CD4-positive, alpha-beta T cell treated with Interleukin-1 beta for 1 hour (primary cell): ENCODE measurements around the gene SPAG4.

ENCODE experiments used
- DNase-seq, 2 donors: peaks; one replicate each; pipeline ENCODE4 v3.0.0-alpha.2; 2020 to 2022

The SPAG4 gene, protein sequence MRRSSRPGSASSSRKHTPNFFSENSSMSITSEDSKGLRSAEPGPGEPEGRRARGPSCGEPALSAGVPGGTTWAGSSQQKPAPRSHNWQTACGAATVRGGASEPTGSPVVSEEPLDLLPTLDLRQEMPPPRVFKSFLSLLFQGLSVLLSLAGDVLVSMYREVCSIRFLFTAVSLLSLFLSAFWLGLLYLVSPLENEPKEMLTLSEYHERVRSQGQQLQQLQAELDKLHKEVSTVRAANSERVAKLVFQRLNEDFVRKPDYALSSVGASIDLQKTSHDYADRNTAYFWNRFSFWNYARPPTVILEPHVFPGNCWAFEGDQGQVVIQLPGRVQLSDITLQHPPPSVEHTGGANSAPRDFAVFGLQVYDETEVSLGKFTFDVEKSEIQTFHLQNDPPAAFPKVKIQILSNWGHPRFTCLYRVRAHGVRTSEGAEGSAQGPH

DNA sequence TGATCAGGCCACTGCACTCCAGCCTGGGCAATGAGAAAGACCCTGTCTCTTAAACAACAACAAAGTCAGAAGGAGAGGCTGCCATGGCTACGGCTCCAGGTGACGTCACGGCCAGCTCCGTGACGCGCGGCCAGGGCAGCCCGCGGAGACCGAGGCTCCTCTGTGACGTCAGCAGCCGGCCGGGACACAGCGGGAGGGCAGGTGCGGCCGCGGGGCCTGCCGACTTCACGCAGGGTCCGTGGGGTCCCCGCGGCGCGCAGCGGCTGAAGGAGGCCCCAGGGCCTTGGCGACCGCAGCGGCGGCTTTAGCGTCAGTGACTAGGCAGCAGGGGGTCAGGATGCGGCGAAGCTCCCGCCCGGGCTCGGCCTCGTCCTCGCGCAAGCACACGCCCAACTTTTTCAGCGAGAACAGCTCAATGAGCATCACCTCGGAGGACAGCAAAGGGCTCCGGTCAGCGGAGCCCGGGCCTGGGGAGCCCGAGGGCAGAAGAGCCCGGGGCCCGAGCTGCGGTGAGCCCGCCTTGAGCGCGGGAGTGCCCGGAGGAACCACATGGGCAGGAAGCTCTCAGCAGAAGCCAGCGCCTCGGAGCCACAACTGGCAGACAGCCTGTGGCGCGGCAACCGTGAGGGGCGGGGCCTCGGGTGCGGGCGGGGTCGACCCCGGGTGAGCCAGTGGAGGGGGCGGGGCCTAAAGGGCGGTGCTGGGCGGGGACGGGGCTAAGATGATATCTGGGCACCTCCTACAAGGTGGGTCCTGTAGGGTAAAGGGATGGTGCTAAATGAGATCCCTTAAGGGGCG, at the start of gene SPAG4:
Gene SPAG4, plus strand, starts transcription at position 163 of the 798 bp plus-strand sequence. Its CDS starts 175 bp downstream, at position 338.
- DNase-seq: peak; percentile 100

DNA sequence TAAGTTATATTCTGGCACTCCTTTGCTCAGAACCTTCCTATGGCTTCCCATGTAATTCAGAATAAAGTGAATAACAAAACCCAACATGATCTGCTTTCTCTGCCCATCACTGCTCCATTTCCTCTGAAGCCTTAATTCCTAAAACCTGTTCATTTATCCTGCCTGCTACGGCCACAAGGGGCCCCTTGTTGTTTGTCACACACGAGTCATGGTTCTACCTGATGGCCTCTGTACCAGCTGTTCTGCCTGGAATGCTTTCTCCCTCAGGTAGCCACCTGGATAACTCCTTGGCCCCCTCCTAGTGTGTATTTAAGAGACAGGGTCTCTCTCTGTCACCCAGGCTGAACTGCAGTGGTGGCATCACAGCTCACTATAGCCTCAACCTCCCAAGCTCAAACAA, 47.0 kb upstream of the SPAG4 start:
- no peak for DNase-seq

DNA sequence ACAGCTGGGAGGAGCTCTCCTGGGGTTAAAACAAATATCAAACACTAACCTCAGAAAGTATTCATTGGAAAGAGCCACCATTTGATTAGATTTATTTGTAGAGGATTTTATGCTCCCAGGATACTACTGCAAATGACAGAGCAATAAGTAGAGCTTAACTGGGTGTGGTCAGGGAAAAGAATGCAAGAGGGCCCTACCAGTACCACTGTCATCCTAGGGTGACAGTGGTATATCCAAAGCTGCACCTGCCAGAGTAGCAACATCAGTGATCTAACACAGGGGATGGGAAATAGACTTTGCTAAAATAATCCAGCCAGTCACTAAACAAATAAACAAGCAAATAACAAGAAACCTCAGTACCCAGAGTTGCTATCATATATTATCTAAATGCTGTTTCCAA, 44.1 kb upstream of the SPAG4 start:
- DNase-seq: no peak

DNA sequence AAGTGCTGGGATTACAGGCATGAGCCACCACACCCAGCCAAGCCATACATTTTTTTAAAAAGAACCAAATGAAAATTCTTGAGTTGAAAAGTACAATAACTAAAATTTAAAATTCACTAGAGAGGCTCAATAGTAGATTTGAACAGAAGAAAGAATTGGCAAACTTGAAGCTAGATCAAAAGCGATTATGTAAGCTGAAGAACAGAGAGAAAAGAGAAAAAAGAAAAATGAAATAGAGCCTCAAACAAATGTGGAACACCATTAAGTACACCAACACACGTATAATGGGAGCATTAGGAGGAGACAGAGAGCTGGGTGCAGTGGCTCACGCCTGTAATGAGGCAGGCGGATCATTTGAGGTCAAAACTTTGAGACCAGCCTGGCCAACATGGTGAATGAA, 42.8 kb upstream of the SPAG4 start:
- no peak for DNase-seq

DNA sequence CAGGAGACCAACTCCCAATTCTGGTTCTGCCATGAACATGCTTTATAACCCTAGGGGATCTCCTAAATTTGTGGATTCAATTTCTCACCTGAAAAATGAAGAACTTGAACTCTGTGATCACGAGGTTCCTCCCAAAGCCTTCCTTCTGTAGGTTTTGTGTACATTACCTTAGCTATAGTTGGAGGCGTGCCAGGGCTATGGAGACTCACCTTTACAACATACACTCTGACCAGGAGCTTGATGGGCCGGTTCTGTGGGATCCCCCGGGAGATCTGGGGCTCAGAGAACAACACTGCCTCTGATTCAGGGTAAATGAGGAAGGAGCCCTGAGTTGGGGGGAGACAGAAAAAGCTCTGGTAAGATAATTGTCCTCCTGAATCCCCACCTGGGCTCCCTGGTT, 39.7 kb upstream of the SPAG4 start:
- DNase-seq: no peak

DNA sequence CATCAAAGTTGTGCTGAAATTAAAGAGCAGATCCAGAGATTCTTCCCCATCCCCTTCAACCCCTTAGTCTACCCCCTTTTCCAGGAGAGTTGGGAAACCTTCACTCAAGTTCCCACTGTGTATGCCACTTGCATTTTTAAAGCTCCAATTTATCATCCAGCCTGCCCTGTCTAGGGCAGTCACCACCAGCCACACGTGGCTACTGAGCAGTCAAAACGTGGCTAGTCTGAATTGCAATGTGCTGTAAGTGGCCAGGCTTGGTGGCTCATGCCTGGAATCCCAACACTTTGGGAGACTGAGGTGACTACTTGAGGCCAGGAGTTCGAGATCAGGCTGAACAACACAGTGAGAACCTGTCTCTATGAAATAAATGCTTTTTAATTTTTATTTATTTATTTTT, 38.8 kb upstream of the SPAG4 start:
- no peak for DNase-seq

DNA sequence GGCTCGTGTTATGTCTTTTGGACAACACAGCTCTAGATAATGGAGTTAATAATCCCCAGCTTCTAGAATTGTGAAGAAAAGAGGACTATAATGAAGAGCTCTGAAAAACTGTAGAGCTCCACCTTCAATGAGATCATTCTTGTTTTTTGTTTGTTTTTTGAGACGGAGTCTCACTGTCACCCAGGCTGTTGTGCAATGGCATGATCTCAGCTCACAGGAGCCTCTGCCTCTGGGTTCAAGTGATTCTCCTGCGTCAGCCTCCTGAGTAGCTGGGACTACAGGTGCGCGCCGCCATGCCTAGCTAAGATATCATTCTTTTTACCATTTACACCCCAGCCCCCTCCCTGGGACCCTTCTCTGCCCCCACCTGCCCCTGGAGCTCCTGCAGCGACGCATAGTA, 37.2 kb upstream of the SPAG4 start:
- DNase-seq: no peak

DNA sequence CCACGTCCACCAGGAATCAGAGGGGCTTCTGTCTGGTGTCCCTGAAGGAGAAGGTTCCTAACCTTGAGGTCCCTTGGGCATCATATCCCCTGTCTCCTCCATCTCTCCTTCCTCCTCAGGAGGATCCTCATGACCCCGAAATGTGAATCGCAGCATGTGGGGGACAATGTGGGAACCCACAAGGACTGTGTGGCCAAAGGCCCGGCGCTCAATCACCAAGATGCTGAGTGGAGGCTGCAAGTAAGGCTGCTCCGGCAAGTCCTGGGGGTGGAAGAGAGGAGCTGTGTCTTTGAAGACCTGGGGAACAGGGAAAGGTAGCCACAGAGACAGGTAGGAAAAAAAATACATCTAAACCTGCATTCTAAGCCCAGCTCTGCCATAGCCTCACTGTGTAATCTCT, 36.4 kb upstream of the SPAG4 start:
- DNase-seq: no peak

DNA sequence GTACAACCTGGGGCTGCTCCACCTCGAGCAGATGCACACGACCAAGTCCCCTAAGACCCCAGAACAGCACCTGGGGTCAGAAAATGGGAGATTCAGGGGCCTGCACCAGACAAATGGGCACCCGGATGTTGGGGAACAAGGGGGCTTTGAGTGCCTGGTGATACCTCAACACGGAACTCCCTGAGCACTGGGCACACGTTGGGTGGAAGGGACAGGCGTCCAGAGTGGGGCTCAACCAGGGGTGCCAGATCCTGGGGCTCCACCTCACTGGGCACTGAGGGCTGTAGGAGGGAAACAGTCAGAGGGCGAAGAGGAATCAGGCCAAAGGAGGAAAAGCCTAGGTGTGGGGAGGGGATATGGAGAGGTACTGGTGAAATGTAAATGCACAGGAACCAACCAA, 33.5 kb upstream of the SPAG4 start:
- DNase-seq: no peak

DNA sequence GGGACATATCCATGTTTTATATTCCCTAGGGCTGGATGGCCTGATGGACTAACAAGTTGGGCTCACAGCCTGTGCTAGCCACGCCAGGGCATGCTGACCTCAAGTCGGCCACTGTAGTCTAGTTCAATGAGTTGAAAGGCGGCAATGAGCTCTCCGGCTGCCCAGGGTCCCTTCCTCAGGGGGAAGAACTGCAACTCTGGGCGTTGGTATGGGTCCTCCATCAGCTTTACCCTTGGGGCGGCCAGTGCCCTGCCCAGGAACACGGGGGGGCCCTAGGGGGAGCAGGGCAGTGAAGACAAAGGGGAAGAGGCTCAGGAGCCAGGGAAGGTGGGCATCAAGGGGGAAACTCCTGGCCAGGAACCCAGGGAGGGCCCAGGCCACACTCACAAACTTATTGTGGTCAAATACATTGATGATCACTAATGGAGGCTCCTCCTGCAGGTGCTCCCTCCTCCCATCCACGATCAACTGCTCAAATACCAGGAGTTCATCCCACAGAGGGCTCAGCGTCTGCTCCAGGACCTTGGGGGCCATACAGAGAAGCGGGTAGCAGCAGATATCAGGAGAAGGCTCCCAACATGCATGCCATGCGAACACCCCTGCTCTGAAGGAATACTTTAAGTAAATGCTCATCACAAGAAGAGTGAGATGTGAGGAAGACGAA, 32.8 kb upstream of the SPAG4 start:
- no peak for DNase-seq

DNA sequence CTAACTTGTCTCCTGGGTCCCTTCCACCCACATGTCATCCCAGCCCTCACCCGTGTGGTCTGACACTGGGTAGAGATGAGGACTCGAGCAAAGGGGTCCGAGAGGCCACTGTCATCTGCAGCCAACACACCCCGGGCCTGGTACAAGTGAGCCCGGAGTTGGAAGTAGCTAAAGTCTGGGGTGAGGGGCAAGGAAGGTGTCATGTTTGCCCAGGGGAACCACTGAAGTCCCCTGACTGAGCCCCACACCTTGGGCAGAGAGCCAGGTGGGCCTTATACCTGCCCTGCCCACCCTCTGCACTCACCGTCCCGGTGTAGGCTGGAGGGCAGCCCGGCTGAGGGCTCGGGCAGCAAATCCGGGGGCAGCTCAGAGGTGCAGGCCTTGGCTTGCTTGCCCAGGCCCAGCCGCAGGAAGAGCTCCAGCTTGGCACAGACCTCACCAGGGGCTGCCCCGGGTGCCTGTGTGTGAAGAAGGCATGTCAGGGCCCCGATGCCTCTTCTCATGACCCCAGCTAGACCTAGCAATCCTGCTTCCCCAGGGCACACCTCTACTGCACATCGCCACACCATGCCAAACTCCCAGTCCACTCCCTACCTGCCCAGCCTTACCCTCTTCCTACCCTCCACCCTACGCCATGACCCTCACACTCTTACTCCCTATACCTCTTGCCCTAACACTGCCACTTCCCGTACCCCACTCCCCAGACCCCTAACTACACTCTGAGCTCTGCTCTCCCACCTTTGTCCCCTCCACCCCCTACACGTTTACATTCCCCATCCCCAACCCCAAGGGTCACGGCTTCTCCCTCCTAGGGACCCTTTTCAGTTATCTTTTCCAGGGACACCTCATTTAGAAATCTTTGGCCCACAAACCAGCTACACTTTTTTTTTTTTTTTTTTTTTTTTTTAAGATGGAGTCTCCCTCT, 31.7 kb upstream of the SPAG4 start:
- no peak for DNase-seq

DNA sequence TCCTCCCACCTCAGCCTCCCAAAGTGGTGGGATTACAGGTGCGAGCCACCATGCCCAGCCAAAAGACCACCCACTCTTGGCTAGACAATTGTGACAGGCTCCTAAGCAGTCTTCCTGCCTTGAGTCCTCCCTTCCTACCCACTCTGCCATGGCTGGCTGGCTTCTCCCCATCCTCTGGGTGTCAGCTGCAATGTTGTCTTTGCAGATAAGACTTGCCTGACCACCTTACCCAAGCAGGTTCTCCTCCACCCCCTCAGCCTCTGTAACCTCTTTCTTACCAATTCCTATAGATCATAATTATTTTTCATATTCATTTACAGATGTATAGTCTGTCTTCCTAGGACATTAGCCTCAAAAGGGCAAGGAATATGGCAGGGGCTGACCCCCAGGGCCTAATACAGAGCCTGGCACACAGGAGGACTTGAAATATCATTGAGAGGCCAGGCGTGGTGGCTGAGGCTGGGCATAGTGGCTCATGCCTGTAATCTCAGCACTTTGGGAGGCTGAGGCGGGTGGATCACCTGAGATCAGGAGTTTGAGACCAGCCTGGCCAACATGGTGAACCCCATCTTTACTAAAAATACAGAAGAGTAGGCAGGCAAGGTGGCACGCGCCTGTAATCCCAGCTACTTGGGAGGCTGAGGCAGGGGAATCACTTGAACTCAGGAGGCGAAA, 28.7 kb upstream of the SPAG4 start:
- no peak for DNase-seq

DNA sequence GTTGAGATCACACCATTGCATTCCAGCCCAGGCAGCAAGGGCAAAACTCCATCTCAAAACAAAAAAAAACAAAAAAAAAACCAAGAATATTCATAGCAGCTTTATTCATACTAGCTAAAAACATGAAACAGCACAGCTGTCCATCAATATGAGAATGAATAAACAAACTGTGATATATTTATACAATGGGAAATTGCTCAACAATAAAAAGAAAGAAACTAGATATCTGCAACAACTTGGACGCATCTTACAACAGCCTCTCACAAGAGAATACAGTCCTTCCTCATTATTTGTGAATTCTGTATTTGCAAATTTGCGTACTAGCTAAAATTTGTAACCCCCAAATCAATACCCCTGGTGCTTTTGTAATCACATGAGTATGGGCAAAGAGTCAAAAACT, 28.2 kb upstream of the SPAG4 start:
- no peak for DNase-seq

DNA sequence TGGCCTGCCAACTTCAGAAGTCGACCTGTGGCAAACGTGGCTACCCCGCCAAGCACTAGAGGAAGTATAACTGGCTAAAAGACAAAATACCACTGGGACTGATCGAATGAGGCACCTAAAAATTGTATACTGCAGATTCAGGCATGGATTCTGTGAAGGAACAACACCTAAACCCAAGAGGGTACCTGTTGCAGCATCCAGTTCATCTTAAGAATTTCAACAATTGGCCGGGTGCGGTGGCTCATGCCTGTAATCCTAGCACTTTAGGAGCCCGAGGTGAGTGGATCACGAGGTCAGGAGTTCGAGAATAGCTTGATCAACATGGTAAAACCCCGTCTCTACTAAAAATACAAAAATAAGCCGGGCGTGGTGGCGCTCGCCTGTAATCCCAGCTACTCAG, 27.2 kb upstream of the SPAG4 start:
- no peak for DNase-seq

DNA sequence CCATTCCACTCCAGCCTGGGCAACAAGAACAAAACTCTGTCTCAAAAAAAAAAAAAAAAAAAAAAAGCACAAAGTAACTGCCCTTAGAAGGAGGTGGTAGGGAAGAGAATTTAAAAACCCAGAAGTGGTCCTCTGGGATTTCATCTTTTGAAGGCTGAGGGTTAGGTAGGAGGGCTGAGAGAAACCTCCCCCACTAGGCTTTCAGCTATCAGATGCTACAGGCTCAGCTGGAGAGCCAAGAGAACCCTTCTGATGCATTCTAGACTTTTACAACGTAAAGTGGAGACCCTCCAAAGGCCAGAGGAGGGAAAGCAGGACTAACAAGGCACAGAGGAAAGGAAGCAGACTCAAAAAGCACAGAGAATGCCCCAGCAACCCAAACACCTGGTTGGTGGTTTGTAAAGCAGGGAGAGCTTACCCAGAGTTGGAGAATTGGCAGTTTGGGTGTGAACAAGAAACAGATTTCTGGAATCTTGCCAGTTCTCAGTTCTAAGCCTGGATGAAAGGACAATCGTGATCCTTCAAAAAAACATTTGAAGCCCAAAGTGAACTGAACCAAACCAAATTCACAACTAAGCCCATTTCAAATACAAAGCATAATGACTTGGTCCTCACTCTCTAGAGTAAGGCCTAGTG, 23.2 kb upstream of the SPAG4 start:
- DNase-seq: no peak

DNA sequence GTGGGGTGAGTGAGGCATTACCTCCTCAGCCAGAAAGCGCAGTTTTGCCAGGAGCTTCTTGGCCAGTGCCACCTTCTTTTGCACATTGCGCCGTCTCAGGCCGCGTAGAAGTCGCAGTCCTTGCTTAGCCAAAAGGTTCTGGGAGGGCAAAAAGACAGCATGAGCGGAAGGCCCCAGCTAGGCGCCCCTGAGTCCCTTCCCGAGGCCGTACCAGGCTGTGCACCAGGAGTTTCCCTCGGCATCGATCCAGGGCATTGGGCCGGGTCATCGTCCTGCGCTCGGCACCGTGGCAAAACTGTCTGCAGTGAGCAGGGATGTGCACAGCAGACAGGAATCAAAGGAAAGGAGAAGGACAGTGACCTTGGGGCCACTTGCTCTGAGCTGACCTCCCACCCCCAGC, 20.2 kb upstream of the SPAG4 start:
- no peak for DNase-seq

DNA sequence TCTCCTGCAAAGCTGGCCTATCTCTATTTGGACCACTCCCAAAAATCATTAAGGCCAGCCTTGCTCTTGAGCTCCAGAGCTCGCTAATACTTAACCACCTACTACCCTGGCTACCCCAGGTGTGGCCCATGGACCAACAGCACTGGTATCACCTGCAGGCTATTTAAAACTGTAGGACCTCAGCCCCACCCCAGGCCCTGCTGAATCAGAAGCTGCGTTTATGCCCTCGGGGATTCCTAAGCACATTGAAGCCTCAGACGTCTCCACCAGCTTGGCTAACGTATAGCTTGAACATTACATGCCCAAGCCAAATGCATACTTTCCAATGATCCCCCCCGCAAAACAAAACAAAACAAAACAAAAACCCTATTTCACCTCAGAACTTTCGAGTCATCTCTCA, 19.7 kb upstream of the SPAG4 start:
- DNase-seq: no peak

DNA sequence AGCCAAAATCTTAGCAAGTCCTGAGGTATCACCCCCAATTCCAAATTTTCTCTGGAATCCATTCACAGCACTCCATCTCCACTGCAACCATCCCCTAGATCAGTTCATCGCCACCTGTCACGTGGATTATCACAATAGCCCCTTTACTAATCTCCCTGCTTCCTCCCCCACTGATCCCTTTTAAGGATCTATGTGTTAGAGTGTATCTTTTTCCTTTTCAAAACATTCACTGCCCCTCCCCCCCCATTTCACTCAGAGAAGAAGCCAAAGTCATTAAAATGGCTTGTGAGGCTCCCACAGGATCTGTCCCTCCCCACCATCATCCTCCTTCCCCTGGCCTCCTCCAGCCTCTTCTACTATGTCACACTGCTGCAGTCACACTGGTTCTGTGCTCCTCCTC, 18.4 kb upstream of the SPAG4 start:
- DNase-seq: no peak

DNA sequence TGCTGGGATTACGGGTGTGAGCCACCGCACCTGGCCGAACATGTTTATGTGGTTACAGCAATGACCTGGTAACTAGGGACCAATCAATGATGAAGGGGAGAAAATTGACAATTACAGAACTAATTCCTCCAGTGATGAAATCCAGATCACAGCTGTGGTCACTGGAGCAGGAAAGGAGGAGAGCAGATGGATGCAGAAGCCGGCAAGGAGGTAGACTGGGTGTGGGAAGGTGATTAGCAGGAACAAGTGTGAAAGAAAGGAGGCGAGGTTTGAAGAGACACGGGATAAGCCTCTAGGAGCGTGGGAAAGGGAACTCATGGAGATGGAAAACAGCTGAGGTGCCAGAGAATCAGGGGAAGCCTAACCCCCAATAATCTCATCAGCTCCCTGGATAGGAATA, 17.2 kb upstream of the SPAG4 start:
- no peak for DNase-seq

DNA sequence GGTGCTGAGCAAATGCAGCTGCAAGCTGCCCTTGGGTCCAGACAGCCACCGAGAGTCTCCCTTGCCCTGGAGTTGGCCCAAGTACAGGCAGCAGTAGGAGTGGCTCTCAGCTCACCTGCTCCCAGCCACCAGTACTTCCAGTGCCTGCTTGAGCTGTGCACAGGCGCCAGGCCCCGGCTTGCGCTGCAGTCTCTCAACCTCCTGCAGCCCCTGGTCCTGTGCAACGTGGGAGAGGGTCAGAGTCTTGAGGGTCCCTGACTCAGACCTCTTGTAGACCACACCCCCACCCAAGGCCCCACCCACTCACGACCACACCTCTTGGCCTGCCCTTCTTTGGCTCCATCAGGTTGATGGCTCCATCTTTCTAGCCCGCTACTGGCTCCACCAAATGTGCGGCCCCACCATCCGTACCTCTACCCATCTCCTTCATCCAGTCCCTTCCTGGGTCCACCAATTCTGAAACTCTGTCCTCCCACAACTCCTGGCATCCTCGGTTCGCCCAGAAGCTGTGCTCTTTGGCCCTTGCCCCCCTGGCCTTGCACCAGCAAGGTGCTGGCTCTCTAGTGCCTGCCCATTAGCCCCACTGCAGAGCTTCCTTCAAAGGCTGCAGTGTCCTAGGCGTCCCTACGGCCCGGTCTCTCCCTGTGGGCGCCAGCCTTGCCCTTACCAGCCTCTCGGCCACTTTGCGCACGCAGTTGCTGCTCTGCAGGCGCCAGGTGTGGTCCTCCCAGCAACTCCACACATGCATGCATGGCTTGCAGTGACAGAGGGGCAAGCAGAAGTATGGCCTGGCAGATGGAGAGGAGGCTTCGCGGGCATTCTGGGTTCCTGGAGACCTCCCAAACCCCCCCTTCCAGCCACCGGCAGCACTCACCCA, 16.5 kb upstream of the SPAG4 start:
- DNase-seq: no peak

DNA sequence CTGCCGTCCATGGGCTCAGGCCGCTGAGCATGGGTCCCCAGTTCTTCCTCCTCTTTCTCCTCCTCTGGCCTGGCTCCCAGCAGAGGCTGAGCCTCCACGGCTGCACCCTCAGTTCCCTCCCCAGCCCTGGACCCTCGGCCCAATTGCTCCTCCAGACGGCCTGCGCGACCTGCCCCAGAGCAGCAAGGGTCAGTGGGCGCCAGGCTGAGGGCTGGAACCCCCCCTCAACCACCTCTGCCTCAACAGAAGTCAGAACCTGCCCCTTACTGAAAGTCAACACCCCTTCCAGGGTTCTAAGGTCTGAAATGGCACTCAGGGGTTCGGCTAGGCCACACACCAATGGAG, 15.9 kb upstream of the SPAG4 start:
- DNase-seq: no peak
